ENCODE data around the gene TMEM202.

GRCh38 chr15:72411544-72411943, 13.4 kb downstream of the TMEM202 start:
- TF ChIP-seq EZH2 (IDR thresholded peaks at IDR 0.05; ENCODE audit: borderline replicate concordance, low read length) (no peak), CTCF (IDR thresholded peaks at IDR 0.05; ENCODE audit: low read length) (no peak)

Measured in OCI-LY1 (cell line).